ENCODE data around the gene AGBL1.

DNA sequence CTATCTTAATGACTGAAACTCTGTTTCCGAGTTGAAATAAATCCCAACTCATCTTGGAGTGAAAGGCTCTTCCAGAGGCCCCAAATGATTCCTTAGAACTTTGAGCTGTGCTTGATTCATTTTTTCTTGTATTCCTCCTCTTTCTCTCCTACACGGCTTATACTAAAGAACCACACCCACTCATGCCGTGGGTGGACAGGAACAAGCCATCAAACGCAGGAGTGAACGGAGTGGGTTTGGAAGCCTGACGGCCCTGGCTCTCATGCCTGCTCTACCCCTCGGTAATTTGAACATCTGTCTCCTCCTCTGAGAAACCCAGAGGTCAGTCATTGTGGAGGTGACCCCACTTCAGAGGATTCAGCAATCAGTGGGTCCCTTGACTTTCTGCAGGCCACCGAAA lies 236.5 kb downstream of the AGBL1 start:
- TF ChIP-seq POLR2A (IDR thresholded peaks at IDR 0.05; ENCODE audit: low read length) (no peak), GATA1 (IDR thresholded peaks at IDR 0.05; ENCODE audit: low read depth, low read length) (no peak)
